Activated naive CD4-positive, alpha-beta T cell (primary cell): ENCODE results near the gene UBE2G2.

Source experiments
- DNase-seq, 4 experiments: peaks; one replicate each; lab custom pipeline; 2025; lab: John Stamatoyannopoulos, UW

The UBE2G2 gene

DNA sequence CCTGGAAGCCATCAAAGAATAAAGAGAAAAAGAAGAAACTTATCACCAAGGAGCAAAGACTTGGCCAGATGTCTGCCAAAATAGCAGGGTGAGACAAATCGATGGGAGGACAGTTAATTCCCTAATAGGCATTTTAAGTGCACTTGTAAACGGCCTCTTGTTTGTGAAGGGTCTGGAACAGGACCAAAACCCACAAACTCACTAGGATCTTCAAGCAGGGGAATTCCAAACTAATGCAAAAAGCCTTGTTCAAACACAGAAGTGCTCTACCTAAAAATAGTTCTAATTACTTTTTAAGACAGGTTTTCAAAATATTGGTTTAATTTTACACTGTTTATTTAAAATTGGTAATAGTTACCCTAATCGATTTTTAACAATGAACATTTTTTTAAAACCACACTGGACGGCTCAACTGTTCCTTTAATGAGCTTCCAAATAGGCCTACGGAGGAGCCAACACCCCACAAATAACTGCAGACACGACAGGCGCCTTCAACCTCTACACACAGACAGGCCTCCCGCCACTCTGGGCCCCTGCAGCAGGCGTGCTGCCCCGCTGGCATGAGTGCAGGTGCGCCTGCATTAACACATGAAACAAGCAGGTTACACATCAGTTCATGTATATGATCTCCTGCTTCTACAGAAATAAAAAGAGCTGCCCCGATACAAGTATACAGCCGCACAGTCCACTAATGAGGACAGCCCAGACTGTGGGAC is 15.8 kb downstream of the UBE2G2 start:
- DNase-seq, result no peak

DNA sequence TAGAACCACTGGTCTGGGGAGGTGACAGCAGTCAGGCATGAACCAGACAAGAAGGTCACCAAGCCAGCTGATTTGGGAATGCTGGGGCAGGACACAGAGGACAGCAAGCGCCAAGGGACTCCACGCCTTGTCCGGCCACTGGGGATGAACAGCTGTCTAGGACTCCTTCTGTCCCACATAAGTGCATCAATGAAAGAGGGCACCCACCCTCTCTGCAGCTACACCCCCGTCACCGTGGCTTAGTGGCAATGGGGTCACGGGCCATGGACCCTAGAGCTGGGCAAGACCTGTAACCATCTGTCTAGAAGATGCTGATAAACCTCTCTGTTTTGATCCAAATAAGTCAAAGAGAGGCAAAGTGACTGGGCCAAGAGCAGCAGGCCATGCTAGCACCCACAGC is 16.8 kb downstream of the UBE2G2 start:
- no peak for DNase-seq

DNA sequence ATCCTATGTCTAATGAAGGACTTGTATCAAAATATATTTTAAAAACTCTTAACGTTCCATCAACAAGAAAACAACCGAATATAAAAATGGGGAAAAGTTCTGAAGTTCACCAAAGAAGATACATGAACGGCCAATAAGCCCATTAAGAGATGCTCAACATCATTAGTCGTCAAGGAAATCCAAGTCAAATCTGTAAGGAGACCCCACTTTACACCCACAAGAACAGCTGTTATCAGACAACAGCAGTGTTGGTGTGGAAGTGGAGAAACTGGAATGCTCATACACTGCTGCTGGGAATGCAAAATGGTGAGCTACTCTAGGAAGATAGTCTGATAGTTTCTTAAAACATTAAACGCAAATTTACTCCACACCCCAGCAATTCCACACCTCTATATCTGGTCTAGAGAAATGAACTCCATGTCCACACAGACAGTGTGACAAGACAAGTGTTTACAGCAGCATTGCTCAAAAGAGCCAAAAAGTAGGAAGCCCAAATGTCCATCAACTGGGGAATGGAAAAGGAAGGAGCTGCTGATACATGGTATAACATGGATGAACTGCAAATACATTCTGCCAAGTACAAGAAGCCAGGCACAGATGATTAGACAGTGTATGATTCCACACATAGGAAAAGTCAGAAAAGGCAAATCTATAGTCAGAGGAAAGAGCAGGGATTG is 18.5 kb downstream of the UBE2G2 start:
- no peak for DNase-seq

DNA sequence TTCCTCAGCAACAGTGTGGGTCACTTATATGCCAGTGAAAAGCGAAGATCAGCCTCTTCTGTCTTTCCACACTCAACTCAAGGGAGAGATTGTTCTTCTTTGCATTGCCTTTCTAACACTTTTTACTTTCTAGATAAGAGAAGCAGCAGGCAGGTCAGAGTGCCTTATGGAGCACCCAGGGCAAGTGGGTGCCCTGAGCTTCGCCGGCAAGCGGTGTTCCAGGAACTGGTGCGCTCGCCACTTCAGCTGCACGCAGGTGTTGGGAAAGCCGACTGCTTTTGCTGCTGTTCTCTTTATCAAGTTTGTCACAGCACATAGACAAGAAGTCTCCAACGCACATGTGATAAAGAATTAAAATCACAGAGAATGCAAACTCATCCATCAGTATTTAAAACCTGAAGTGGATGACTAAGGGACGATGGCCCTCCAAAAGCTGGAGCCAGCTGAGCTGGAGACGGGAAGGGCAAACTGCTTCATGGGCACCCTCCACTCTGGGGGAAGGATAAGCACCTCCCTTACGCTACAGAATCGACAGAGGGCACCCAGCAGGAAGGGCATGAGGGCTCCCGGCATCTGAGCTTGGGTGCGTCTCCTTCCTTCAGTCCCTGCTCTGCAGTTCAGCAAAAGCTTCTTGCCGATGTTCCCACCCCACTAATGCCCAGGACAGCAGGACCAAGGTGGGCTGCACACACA is 20.7 kb downstream of the UBE2G2 start:
- no peak for DNase-seq

DNA sequence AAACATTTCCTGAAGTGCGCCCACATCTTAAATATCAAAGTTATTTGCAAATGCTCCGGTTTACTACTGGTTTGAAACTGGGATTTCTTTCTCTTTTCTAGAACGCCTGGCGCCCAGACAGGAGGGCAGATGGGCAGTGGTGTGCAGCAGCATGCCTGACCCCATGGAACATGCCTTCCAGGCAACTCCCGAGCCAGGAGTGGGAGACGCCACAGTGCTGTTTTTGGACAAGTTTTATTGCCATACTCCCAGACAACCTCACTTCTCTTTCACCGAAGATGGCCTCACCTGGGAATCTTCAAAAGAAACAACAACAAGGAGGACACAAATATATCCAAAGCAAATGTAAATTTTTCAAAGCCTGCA is 21.5 kb downstream of the UBE2G2 start:
- no peak for DNase-seq

DNA sequence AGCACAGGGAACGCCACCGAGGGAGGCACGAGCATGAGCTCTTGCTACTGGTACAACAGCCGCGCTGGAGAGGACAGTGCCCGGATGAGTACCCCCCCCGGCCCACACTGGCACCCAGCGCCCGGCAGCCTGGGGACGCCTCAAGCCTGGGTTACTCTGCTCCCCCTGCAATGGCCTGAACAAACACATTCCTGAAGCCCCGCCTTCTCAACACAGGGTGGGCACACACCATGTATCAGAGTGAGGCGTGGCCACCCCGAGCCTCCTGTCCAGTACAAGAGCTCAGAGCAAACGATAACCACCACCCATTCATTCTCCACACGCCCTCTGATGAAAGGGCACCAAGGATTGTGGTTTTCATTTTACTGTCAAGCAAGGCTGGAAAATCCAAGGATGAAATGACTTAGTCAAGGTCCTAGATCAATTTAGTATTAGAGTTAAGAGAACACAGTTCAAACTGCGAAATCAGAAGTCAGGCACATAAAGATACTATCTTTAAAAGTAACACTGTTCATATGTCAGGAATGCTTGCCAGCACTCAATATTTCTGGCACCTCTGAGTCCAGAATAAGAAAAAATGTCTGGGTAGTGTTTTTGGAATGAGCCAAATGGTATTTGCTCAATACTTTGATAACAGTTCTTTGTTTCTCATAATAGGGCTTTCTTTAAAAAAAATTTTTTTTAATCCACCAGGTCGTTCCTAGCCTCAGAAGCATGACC is 22.0 kb downstream of the UBE2G2 start:
- DNase-seq, result no peak

DNA sequence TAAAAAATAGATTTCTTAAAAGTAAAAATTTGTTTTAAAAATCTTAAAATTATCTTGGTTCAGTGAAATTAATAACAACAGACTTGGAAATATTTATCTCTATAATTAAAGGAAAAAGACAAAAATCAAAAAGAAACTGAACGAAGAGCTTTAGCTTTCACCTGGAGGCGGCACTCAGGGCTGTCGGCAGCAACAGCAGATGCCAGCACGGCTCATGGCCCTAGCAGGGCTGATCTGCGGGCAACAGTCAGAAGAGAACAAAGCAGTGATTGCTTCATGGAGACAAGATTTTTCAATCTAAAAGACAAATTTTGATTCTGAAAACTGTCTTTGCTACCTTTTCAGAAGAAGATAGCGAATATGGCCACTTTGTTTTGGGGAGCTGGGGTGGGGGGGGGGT is 22.6 kb downstream of the UBE2G2 start:
- DNase-seq, result no peak

DNA sequence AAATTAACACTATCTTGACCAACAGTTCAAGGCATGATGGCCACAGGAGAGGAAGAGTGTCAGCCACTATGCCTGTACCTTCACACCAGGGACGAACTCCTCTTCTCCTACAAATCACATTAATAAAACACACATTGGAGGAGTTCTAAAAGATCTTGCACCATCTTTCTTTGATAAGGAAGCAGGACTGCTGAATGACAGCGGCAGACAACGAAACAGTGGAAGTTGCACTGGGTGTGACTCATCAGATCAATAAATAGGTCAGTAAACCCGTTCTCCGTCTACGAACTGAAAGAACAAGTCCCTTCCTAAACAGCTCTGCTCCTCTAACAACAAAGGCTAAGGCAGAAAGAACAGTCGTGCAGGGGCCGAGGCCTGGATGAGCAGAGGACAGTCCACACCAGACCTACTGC is 23.1 kb downstream of the UBE2G2 start:
- no peak for DNase-seq

DNA sequence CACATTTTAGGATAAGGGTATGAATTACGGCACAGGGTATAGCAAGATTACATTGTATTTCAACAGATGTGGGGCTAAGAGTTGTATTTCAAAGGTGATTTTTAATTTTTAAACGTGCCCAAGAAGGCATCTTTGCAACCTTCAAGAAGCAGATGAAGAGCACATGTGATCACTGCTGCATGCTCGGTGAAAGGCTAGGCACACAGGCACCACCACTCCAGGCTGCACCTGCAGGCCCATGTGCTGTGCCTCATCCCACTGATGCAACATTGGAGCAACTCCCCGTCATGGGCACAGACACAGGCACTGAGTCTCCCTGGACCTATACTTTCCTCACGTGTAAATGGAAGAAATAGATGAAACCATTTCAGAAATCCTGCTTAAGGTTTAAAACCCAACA is 23.5 kb downstream of the UBE2G2 start:
- DNase-seq, result no peak

DNA sequence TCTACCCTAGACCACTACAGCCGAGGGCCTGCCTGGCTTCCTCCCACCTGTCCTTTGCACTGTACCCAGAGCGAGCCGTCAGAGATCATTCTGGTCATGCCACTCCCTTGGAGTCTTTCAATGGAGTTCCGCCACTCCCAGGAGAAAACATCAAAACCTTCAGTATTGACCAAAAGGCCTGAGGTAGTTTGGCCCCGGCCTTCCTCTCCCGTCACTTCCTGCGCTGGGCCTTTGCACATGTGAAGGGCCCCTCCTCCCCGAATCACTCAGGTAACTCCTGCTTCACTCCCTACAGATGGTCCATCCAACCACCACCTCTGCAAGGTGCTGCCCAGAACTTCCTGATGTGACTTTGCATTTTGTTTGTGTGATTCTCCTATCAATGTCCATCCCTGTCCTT is 26.6 kb downstream of the UBE2G2 start:
- DNase-seq, result no peak

DNA sequence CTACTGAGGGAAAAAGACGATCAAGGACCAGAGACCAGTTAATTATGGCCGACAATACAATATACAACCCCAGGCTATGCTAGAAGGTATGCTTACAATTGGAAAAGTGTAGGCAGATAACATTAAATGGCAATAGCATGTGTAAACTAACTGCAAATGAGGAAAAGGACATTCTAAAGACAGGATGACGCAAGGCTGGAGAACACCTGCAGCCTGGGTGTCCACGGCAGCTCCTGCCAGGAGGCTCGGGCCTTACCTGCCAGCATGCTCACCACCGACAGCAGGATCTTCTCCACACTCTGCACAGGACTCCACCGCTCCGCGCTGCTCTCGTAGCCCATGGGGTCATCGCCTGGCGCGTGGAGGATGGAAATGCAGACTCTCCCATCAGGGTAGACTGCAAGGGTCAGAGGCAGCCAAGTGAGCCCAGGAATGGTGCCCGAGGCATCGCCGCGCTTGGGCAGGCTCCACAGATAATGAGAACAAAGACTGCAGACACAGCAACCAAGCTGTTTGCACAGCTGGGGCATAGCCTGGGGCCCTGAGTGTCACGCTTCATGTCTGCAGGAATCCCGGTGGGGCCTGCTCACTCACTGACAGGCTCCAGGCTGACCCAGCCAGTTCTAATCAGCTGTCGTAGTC is 28.2 kb downstream of the UBE2G2 start:
- no peak for DNase-seq

DNA sequence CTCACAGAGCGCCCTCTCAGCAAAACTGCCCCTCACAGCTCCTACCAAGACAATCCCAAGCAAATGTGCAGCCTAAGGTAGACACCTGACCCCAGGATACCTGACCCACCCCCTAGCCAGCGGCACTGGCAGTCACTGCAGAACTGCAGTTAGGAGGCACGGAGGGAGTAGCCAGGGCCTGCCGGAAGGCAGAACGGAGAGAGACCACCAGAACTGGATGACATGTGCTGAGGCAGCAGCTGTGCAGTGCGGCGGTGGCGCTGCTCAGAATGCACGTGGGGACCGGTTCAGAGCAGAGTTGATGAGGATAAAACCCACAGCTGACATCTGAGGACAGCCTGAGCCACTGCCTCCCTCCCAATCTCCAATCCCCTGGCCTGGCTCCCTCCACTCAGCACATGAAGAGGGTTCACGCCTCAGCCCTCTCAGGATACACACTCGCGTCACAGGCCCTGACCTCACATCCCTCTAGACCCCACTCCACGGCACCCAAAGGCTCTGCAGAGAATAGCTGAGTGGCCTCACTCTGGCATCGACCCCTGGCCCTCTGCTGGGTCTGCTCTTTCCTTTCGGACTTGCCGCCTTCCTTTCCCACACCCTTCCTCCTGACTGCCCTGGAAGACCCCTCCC is 29.6 kb downstream of the UBE2G2 start:
- no peak for DNase-seq

DNA sequence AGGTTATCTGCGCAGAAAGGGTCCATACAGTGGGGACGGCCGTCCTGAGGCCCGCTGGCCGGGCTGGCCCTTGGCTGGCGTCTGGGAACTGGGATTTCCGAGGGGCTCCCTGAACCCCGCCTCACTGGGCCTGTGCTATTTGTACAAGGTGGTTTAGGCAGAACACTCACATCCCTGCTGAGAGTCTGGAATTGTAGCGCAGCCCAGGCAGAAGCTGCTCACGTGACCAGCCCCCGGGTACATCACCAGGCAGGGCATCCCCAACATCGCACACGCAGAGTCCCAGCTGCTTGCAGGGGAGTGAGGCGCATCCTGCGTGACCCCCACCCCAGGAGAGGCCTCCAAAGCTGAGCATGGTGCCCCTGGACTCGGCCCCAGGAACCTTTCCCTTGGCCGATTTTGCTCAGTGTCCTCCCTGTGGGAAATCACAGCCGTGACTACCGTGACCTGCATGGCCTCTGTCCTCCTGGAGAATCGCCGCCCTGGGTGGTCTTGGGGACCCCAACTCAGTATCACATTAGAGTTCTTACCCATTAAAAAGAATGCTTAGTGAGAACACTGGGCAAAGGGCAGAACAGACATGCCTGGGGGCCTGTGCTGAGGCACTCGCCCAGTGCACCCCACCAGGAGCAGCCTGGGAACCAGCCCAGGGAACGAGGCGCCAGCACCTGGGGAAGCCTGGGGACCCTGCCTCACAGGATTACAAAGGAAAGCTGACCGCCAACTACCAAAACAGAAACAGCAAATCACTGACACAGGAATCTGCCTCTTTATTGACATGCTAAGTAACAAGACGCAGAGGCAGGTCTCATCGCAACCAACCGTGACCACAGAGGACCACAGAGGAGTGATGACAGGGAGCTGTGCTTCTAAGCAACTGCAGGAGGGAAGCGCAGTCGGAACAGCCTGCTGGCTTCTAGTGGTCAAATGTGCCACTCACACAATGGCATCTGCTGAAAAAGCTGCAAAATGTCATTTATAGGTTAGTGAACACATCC is 33.5 kb downstream of the UBE2G2 start:
- no peak for DNase-seq

DNA sequence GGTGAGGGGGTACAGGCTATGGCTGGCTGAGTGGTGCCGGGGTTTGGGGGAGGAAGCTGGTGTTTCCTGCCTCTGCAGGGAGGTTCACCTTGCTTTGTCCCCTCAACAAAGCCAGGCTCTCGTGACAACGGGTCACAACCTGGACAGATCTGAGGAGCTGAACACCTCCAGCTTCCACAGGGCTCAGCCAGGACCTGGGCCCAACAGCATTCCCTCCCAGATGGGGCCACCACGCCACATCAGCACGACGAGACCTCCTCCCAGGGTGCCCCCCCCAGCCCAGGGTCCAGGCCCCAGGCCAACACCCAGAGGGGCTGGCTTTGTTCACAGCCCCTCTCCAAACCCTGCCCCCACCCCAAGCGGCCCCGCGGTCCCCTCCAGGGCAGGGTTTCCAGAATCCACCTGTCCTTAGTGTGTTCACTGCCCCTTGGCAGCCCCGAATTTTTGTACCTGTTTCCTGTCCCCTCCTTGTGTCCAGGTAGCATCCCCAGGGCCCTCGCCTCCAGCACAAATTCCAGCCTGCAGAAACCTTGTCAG is 34.7 kb downstream of the UBE2G2 start:
- DNase-seq, result no peak

DNA sequence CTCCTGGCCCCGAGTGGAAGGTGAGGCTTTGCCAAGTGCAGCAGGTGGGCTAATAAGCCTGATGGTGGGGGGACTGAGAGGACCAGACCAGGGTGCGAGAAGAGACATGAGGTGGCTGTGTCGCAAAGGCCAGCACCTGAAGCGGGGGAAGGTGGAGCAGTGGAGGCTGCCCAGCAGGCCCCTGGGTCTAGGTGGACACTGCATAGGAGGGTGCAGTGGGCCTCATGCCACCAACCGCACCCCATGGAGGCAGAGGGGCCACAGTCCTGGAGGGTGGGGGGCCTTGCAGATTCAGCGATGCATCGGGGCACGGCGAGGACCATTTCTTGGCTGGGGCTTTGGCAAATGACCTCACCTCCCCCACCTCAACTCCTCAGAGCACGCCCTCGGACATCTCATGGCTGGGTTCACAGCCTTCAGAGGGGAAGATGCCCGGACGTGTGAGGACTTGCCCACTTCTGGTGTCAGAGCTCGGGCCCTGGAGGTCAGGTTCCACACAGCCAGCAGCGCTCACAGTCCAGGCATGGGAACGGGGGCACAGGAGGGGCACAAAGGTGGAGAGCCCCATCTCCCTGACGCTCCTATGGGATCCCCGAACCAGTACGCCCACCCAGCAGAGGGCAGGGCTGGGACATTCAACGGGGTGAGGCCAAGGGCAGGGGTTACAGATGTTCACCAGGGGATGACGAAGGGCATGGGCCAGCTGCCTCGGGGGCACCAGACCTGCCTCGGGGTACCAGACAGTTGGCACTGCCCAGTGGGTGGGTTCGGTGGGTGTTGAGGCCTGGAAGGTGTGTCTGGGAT is 35.4 kb downstream of the UBE2G2 start:
- DNase-seq, result no peak

DNA sequence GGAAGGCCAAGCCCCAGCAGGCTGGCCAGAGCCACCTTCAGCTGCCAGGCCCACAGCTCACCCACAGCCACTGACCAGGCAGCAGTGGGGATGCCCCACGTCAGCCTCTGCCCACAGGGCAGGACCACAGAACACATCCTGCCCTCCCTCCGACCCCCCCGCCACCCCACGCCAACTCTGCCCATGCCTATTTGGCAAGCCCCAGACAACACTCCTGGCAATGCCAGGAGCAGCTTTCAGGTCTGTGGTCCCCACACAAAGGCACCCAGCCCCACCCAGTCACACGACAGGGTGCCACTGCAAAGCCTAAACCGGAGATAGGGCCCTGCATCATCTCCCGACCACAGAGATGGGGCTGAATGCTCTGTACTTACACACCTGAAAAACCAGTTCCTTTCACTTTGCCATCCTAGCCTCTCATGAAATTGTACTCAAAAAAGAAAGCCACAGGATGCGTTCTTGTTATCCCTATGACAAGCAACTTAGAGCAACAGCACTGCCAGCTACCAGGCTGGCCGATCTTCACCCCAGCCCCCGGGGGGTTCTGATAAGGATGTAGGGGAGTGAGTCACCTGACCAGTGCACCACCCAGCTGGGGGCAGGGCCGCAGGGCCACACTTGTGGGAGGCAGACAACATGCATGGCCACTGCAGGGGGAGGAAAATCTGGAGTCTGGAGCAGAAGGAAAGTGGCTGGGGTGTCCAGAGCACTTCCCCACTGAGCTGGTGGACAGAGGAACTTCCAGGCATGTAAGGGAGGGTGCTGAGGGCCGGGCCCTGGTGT is 36.2 kb downstream of the UBE2G2 start:
- peak in 1 of 4 experiments; percentile 9 for DNase-seq

DNA sequence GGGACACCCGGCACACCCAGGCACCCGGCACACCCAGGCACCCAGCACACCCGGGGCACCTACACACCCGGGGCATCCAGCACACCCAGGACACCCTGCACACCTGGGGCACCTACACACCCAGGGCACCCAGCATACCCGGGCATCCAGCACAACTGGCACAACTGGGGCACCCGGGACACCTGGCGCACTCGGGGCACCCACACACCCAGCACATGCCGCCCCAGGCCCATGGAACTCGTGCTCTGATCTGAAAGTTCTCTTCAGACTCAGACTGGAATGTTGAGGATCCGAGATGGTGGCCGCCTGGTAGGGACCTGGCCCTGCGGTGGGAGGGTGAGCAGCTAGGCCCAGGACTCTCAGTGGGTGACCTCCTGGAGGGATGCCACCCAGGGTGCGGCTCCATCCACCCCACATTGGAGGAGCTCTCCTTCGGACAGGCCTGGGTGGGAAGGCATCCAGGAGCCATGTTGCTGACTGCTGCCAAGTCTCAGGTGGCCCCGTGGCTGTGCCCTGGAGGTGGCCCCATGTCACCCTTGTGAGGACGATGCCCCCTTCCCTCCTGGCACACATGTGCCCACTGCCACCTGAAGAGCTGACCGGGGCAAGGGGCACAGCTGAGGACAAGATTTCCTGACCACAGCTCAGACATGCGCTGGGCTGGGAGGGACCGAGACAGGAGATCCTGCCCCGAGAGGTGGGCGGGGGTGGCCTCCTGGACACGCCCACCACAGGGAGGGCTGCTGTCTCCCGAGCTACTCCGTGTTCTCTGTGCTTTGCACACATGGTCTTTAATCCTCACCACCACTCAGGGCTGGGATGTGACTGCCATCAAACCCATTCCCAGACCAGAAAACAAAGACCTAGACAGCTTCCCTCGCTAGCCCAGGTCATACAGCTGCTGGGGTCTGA is 37.0 kb downstream of the UBE2G2 start:
- DNase-seq, result no peak
